Uterus (tissue), 4 donors: ENCODE measurements around the gene LRRC2. TPM values are rescaled to one million over a fixed set of nuclear protein-coding genes. Genes with fewer than 3 reads are reported as not detected.

Source experiments
- DNase-seq, 2 donors: peaks; one replicate each; pipeline ENCODE4 v3.0.0-alpha.2; 2019 to 2020
- H3K27ac ChIP-seq, 2 donors: fragments of 200-600 bp; sonication (generic); 1 replicate in 1 of 2; 2 replicates in 1 of 2; pipeline ENCODE4 v1.5.1; 2016 to 2018
- H3K27me3 ChIP-seq, 2 donors: fragments of 200-600 bp; sonication (generic); one replicate each; pipeline ENCODE4 v1.5.1; 2018 to 2019; ENCODE audit warnings: control low read depth in 1 of 2
- H3K36me3 ChIP-seq, 2 donors: fragments of 200-600 bp; sonication (generic); one replicate each; pipeline ENCODE4 v1.5.1; 2019; ENCODE audit warnings: control low read depth in 1 of 2
- H3K4me1 ChIP-seq, 2 donors: fragments of 200-600 bp; sonication (generic); one replicate each; pipeline ENCODE4 v1.5.1; 2018 to 2019; ENCODE audit warnings: control low read depth in 1 of 2
- H3K4me3 ChIP-seq, 2 donors: fragments of 200-600 bp; sonication (generic); 1 replicate in 1 of 2; 2 replicates in 1 of 2; pipeline ENCODE4 v1.5.1; 2018 to 2019; ENCODE audit warnings: mild to moderate bottlenecking in 1 of 2
- H3K9me3 ChIP-seq, 2 donors: fragments of 200-600 bp; sonication (generic); one replicate each; pipeline ENCODE4 v1.5.1; 2019; ENCODE audit warnings: control low read depth in 1 of 2
- POLR2A ChIP-seq, 2 donors: fragments of 450-650 bp; IDR thresholded peaks; one replicate each; pipeline ENCODE4 v1.6.1; 2016; ENCODE audit warnings: antibody characterized with exemption in 2 of 2, mild to moderate bottlenecking in 1 of 2, moderate library complexity in 1 of 2
- intact Hi-C: fragments of 100-400 bp; cut with DNase I; formaldehyde crosslinking; loops from one replicate; pipeline ENCODE4 v1.15.1; 2023; ENCODE audit warnings: low total_unique reads
- total RNA-seq, 4 donors: library from RNA; depleted of rRNA in 3 of 4; stranded (reverse); fragments of >200 nt in 3 of 4; gene quantifications; one replicate each; pipeline versions ENCODE4 v1.1.0 to v1.2.4, GENCODE V29; 2014 to 2023
- TF ChIP-seq, protein P1 (sequence below), 4 experiments: fragments of 200-600 bp in 2 of 4; fragments of 450-650 bp in 2 of 4; sonication (generic) in 2 of 4; IDR thresholded peaks; one replicate each; pipeline ENCODE4 v1.5.1; 2016 to 2019; ENCODE audit warnings: antibody characterized with exemption in 4 of 4, mild to moderate bottlenecking in 2 of 4, moderate library complexity in 1 of 4
- donor health status: DM: yes; HTN: yes; CAD: no.

LRRC2 gene
- total RNA-seq, 4 donors from 2014 or later: 1.0 to 10.7 (median 5.9) TPM

DNA sequence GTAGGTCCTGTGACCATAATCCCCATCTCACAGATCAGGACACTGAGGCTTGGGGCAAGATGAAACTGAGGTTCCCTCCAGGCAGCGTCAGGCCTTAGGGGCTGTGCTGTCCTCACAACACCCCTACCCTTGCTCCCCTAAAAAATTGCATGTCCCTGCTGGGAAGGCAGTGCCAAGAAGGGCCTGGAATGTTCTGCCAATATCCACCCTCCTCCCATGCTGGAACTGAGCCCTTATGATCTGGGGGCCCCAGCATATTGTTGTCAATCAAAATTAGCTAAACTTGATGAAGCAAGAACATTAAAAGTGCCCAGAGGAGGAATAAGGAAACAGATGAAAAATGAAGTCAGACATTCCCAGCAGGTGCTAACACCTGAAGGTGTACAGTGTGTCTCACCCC lies 81.7 kb downstream of the LRRC2 start:
- no peak for DNase-seq
- H3K27me3 ChIP-seq: no peaks in the 10 kb centered on the region
- no peak for TF ChIP-seq POLR2A (IDR thresholded peaks at IDR 0.05)
- TF ChIP-seq, protein P1, sequence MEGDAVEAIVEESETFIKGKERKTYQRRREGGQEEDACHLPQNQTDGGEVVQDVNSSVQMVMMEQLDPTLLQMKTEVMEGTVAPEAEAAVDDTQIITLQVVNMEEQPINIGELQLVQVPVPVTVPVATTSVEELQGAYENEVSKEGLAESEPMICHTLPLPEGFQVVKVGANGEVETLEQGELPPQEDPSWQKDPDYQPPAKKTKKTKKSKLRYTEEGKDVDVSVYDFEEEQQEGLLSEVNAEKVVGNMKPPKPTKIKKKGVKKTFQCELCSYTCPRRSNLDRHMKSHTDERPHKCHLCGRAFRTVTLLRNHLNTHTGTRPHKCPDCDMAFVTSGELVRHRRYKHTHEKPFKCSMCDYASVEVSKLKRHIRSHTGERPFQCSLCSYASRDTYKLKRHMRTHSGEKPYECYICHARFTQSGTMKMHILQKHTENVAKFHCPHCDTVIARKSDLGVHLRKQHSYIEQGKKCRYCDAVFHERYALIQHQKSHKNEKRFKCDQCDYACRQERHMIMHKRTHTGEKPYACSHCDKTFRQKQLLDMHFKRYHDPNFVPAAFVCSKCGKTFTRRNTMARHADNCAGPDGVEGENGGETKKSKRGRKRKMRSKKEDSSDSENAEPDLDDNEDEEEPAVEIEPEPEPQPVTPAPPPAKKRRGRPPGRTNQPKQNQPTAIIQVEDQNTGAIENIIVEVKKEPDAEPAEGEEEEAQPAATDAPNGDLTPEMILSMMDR (IDR thresholded peaks at IDR 0.05): no peak
- no peak overlapping the region for H3K27ac ChIP-seq
- H3K36me3 ChIP-seq: no peaks in the 10 kb centered on the region
- H3K9me3 ChIP-seq: no peaks in the 10 kb centered on the region
- H3K4me3 ChIP-seq: no peak overlapping the region
- intact Hi-C loops: loop anchor here (10.0 kb wide), 1 partner anchor 150 kb away; no protein-coding TSS in a partner anchor
- no peaks in the 10 kb centered on the region for H3K4me1 ChIP-seq

DNA sequence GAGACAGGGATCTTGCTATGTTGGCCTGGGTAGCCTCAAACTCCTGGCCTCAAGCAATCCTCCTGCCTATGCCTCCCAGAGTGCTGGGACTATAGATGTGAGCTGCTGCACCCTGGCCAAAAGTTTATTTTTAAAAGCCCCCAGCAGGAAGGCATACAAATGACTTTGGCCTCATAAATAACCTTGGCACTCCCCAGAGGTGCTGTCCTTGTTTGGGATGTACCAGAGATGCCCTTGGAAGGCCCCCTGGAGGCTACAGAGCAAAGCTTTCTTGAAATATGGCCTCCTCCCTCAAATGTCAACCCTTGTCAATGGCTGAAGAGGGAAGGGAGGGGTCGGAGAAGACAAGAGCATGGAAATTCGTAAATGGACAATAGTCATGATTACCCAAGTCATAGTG lies 82.3 kb downstream of the LRRC2 start:
- no peak for DNase-seq
- intact Hi-C loops: loop anchor here (10.0 kb wide), 1 partner anchor 151 kb away; no protein-coding TSS in a partner anchor
- Histone ChIP-seq H3K36me3 (no peaks in the 10 kb centered on the region), H3K9me3 (no peaks in the 10 kb centered on the region), H3K4me3 (no peak overlapping the region), H3K4me1 (no peaks in the 10 kb centered on the region), H3K27me3 (no peaks in the 10 kb centered on the region), H3K27ac (no peak overlapping the region)
- TF ChIP-seq, protein P1 (IDR thresholded peaks at IDR 0.05): no peak
- TF ChIP-seq POLR2A (IDR thresholded peaks at IDR 0.05): no peak

DNA sequence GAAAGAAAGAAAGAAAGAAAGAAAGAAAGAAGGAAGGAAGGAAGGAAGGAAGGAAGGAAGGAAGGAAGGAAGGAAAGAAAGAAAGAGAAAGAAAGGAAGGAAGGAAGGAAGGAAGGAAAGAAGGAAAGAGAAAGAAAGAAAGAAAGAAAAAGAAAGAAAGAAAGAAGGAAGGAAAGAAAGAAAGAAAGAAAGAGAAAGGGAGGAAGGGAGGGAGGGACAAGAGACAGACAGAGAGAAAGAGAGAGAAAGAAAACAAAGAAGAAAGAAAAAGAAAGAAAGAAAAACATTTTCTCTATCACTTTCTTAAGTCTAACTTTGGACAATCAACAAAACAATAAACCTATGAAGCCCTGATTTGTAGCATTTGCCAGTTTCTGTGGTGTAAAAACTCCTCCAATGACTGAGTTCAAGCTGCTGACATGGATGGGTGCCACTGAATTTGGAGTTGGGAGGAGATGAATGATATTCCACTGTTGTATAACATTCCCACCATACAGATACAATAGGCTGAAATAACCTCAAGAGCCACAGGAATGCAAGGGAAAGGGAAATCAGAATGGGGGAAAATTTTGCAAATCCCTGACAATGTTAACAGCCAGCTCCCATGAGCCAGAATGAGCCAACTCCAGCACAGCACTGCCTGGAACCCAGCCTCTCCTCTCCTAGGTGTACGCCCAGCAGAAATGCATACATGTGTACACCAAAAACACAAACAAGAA lies 83.3 kb downstream of the LRRC2 start:
- Histone ChIP-seq H3K27ac (no peak overlapping the region), H3K4me1 (no peaks in the 10 kb centered on the region), H3K27me3 (no peaks in the 10 kb centered on the region), H3K4me3 (no peak overlapping the region), H3K9me3 (no peaks in the 10 kb centered on the region), H3K36me3 (no peaks in the 10 kb centered on the region)
- TF ChIP-seq, protein P1 (IDR thresholded peaks at IDR 0.05): no peak
- no peak for TF ChIP-seq POLR2A (IDR thresholded peaks at IDR 0.05)
- intact Hi-C loops: loop anchor here (10.0 kb wide), 1 partner anchor 152 kb away; no protein-coding TSS in a partner anchor
- DNase-seq: no peak

DNA sequence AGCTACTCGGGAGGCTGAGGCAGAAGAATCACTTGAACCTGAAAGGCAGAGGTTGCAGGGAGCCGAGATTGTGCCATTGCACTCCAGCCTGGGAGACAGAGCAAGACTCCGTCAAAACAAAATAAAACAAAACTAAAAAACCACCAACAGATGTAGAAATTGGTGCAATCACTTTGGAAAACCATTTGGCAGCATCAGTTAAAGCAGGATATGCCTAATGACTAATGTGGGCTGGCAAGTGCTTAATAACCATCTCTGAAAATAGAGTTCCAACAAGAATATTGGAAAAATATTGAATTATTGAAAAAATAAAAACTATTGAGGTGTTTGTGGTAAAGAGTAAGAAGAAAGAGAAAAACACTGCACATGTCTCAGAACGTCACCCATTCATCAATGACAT lies 84.5 kb downstream of the LRRC2 start:
- no peak for DNase-seq
- no peaks in the 10 kb centered on the region for H3K9me3 ChIP-seq
- H3K36me3 ChIP-seq: no peaks in the 10 kb centered on the region
- intact Hi-C loops: loop anchor here (10.0 kb wide), 1 partner anchor 153 kb away; no protein-coding TSS in a partner anchor
- no peaks in the 10 kb centered on the region for H3K27me3 ChIP-seq
- H3K4me3 ChIP-seq: no peak overlapping the region
- H3K4me1 ChIP-seq: no peaks in the 10 kb centered on the region
- no peak overlapping the region for H3K27ac ChIP-seq
- no peak for TF ChIP-seq POLR2A (IDR thresholded peaks at IDR 0.05)
- TF ChIP-seq, protein P1 (IDR thresholded peaks at IDR 0.05): no peak

DNA sequence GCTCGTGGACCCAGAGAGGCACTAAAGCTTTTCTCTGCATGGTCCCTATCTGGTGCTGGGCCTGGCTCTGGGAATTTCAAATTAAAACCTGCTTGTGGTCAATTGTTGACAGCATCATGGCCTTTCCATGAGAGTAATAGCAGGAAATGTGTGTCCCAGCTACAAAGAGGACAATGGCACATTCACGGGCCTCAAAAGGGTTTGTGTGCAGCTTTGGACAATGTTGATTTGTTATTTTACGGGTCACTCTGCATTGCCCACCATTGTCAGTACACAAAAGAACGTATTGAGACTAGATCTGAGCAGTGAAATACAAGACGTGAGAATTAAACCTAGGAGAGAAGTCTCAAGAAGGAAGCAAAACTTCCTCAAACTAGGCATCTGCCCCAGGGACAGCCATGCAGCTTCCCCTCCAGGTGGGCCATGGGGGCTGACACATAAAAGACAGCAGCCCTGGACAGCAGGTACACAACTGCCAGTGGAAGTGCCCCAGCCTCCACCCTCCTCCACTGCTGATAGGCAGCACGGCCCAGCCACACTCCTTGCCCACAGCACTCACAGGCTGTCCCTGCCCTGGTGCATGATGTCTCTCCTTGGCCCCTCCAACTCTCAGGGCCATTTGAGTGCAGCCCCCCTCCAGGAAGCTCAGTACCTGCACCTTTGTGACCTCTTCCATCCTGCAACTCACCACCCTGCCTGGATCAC lies 85.5 kb downstream of the LRRC2 start:
- no peak for TF ChIP-seq POLR2A (IDR thresholded peaks at IDR 0.05)
- TF ChIP-seq, protein P1 (IDR thresholded peaks at IDR 0.05): no peak
- DNase-seq: no peak
- intact Hi-C loops: loop anchor here (10.0 kb wide), 1 partner anchor 154 kb away; no protein-coding TSS in a partner anchor

More for the DNA sequence above, 85.5 kb downstream of the LRRC2 start:
- Histone ChIP-seq H3K27ac (no peak overlapping the region), H3K9me3 (no peaks in the 10 kb centered on the region), H3K27me3 (no peaks in the 10 kb centered on the region), H3K4me1 (no peaks in the 10 kb centered on the region), H3K4me3 (no peak overlapping the region), H3K36me3 (no peaks in the 10 kb centered on the region)
